Measurements from ENCODE around the gene DPH5.

The DPH5 gene

GRCh38 chr1:100988121-100988520, 37.5 kb downstream of the DPH5 start:
- no peak for TF ChIP-seq CTCF (conservative IDR thresholded peaks at IDR 0.05)
- H3K27ac ChIP-seq = no peak overlapping the region

- no peak overlapping the region for H3K27ac ChIP-seq
- TF ChIP-seq CTCF (conservative IDR thresholded peaks at IDR 0.05) = no peak
These were observed 42.8 kb downstream of the DPH5 start for GRCh38 chr1:100982793-100983192.

- no peak for TF ChIP-seq CTCF (conservative IDR thresholded peaks at IDR 0.05)
- no peak overlapping the region for H3K27ac ChIP-seq
These were observed 46.0 kb downstream of the DPH5 start for GRCh38 chr1:100979631-100980030.

GRCh38 chr1:100976936-100977335, 48.6 kb downstream of the DPH5 start:
- no peak overlapping the region for H3K27ac ChIP-seq
- no peak for TF ChIP-seq CTCF (conservative IDR thresholded peaks at IDR 0.05)

- H3K27ac ChIP-seq = no peak overlapping the region
- TF ChIP-seq CTCF (conservative IDR thresholded peaks at IDR 0.05) = no peak
These were observed 53.4 kb downstream of the DPH5 start for GRCh38 chr1:100972185-100972584.

- TF ChIP-seq CTCF (conservative IDR thresholded peaks at IDR 0.05) = no peak
- H3K27ac ChIP-seq = no peak overlapping the region
These were observed 54.6 kb downstream of the DPH5 start for GRCh38 chr1:100971021-100971420.

GRCh38 chr1:100969327-100969726, 56.3 kb downstream of the DPH5 start:
- no peak for TF ChIP-seq CTCF (conservative IDR thresholded peaks at IDR 0.05)
- H3K27ac ChIP-seq = no peak overlapping the region

- TF ChIP-seq CTCF (conservative IDR thresholded peaks at IDR 0.05) = no peak
- no peak overlapping the region for H3K27ac ChIP-seq
These were observed 57.0 kb downstream of the DPH5 start for GRCh38 chr1:100968621-100969020.

Measured in VCaP (cell line).